ENCODE results near the gene SARDH.

The SARDH gene

GRCh38 chr9:133731876-133732638, 6.1 kb downstream of the SARDH start:
- DNase-seq, result peak; percentile 79

- no peak for DNase-seq
These were observed 7.0 kb downstream of the SARDH start for GRCh38 chr9:133730994-133731715.

DNA sequence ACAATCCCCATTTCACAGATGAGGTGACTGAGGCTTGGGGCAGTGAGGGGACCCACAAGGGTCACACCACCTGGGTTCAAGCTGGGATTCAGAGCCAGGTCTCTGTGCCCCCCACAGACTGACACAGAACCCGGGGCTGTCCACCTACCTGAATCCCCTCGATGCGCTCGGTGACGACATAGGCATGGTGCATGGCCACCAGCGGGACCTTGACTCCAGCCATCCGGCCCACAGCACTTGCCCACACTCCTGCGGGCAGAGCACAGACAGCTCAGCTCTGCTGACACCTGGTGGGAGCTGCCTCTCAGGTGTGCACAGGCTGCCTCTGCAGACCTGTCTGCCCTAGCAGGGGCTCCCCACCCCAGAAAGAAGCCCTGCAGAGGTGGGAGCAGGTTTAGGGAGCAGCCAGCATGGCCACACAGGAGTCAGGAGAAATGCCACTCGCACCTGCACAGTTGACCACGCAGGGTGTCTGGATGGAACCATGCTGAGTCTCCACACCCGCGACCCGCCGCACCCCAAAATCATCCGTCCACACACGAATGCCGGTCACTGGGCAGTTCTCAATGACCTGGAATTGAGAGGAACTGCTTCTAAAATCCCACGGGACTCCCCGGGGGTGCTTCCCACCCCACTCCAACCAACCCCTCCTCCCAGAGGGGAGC, 8.4 kb downstream of the SARDH start:
- DNase-seq, result no peak

- DNase-seq, result no peak
These were observed 9.1 kb downstream of the SARDH start for GRCh38 chr9:133728856-133729616.

DNA sequence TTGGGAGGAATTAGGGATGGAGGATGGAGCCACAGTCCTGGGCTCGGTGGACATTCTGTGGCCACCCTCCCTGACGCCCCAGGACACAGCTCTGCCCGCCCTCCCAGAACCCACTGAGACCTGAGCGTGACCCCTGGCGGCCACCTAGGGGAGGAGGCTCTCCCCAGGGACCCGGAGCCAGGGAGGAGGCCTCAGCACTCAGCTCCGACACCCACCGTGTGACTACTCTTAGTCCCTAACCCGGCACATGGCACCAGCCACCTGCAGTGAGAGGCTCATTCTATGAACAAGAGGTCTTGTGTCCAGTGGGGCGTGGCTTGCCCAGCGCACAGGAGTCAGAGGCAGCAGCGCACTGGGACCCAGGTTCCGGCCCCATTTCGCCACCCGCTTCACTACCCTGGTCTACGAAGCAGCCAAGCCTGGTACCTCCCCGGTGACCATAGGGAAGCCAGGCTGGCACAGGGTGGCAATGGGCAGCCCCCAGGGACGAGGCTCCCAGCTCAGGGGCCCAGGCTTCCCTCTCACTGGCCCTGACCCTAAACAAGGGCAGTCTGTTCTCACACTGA, 10.2 kb downstream of the SARDH start:
- DNase-seq, result no peak

DNA sequence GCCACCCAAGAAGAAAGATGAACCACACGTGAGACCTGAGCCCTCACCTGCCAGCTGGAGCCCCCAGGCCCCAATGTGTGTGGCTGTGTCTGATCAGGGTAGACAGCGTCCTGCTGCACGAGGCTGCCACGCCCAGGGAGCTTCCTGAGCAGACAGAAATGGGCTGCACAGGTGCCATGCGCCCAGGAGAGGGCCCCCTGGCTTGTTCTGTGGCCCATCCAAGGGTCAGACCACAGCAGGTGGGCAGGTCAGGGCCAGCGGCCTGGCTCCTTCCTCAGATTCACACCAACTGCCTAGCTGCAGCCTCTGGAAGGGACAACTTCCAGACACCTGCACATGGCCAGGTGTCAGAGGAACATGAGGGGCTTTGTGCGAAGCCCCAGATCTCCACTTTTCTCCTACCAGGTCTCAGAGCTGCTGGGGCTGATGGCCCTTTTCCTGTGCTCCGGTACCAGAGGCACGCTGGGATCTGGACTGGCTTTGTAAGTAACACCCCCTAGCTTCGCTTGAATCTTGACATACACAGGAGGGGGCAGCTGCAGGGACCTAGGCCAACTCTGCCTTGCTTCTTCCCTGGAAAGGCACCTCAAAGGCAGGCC, 10.8 kb downstream of the SARDH start:
- no peak for DNase-seq

DNA sequence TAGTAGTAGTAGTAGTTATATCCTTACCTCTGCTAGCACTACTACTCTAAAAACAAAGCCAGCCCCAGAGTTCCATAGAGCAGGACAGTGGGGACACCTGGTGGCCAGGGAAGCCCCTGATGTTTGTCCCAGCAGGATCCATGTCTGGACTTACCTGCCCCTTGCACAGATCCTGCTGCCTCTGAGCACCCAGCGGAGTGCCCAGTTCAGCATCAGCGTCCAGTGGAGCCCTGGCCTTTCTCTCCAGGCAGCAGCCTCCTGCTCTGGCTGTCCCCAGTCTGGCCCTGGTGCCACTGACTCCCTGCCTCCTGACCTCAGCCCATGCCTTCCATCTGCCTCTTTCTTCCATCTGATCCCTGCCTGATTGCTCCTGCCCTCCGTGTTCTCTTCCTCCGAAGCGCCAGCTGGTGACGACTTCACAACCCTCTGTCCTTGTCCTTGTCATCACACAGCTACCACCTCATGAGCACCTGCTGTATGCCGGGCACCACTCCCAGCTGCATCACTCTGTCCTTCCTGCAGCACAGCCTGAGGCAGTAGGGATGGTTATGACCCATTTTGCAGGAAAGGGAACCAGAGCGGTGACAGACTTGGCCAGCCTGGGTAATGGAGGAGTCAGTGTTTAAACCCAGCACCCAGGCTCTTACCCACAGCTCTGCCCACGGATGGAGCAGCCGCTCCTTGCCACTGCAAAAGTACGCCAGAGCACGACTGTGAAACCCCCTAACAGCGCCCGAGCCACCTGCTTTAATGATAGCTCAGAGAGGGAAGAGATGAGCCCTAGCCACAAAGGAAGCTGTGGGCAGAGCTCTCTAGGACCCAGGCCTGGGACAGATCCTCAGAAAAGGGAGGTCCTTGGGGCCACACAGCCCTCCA, 11.5 kb downstream of the SARDH start:
- peak; percentile 88 for DNase-seq

DNA sequence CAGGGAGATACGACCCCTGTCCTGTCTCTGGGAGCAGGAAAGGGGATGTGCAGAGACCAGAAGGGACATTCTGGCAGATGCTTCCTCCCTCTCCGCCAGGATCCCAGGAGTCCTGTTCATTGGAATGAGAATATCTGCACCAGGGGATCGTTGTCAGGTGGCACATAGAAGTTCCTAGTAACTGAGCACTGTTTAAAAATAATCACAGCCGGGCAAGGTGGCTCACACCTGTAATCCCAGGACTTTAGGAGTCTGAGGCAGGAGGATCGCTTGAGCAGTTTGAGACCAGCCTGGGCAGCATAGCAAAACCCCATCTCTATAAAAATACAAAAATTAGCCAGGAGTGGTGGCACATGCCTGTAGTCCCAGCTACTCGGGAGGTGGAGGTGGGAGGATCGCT, 12.3 kb downstream of the SARDH start:
- no peak for DNase-seq

GRCh38 chr9:133718563-133719315, 19.4 kb downstream of the SARDH start:
- DNase-seq, result no peak

DNA sequence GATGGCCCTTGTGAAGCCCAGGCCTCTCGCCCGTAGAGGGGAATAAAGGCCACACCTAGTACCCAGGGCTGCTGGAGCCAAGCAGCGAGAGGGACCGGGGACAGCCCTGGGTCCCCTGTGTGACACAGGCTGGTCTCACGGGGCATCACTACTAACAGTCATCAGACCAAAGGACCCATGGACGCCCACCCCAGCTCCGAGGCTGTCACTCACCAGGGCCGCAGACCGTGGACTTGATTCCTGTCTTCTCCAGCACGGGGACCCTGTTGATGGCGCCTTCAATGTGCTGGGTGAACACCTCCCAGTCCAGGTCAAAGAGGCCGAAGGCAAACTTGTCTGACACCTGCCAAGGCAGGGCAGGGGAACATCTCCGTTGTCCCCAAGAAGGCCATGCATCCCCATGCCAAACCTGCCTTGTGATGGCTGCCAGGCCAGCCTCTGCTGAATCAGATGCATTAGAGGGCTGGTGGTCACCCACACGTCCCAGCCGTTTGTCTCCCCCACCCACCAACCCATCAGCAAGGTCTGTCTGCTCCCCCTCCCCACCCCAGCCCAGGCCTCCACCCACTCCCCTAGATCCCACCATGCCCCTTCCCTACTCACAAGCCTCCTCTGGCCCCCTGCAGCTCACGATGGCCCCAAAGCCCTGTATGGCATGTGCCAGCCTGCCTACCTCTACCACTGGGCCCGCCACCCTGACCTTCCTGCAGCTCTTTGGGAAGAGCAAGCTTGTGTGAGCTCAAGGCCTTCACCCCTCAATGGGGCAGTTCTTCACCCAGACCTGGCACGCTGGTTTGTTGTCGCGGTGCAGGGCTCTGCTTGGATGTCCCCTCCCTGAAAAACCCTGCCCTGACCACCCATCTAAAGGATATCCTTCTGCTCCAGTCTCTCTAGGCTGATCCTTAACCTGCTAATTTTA, 20.8 kb downstream of the SARDH start:
- no peak for DNase-seq

DNA sequence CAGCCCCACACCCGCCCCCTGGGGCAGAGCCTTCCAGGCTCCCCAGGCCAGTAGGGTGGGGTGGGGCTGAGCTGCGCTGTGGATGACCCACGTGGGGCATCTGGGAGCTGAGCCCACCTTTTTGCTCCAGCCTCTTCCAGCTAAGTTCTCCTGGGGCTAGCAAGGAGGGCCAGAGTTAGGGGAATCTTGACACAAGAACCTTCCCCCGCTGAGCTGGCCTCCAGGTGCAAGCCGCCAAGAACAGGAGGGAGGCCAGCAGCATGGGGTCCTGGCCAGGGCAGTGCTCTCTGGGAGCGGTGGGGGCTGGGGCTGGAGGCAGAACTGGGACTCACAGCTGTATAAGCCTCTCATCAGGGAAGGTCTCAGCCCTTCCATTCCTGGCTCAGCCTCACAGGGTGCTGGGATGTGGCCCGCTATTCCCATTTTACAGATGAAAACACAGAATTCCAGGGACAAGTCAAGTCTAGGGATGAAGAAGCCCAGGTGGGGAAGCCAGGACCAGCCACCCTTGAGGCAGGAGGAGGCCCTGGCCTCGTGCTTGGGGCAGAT, 21.5 kb downstream of the SARDH start:
- no peak for DNase-seq

DNA sequence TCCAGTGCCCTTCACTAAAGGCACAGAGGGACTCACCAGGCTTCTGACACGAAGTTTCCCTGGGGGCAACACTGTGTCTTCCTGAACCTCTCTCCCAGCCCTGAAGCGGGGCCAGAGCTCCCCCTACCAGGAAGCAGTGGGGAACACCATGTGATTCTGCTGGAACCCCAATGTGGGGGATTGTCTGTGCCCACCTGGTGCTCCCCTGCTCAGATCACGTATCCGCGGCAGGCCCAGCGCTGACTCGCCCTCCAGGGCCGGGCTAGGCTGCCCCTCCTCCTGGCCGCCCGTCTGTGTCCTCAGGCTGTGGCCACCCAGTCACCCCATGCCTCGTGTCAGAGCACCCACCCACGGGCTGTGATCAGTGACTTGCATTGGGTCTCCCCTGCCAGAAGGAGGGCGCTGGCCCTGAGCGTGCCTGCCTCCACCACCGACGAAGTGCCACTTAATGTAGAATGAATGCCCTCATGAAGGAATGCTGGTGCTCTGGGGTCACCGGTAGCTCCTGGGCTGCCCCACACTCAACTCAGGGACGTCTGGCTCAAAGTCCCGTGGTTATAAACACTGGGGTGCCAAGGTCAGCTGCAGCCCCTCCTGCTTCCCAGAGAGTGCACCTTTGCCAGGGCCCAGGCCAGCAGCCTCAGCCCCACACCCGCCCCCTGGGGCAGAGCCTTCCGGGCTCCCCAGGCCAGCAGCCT, 22.1 kb downstream of the SARDH start:
- DNase-seq, result no peak

- no peak for DNase-seq
These were observed 22.8 kb downstream of the SARDH start for GRCh38 chr9:133715295-133715865.

DNA sequence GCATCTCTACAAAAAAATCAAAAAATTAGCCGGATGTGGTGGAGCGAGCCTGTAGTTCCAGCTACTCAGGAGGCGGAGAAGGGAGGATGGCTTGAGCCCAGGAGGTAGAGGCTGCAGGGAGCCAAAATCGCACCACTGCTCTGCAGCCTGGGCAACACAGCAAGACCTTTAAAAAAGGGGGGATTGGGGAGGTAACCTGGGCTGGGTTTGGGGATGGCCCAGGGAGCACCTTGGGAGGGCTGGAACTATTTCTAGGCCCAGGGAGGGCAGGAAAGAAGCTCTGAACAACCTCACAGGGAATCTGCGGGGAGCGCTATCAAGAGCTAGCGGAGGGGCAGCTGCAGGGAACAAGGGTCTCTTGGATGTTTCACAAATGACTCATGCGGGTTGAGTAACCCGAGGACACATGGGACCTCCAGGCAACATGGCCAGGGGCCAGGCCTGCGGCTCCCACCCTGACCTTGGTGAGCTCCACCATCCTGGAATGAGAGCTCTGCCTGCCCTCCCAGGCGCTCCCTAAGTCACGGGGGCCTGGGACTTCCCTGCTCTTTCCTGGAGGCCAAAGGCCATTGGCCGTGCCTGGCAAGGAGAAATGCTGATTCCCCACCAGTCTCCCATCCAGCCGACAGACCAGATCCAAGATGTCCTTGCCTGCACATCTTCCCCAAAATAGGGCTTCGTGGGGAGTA, 23.4 kb downstream of the SARDH start:
- no peak for DNase-seq

GRCh38 chr9:133713960-133714495, 24.1 kb downstream of the SARDH start:
- DNase-seq, result no peak

GRCh38 chr9:133713150-133713959, 24.8 kb downstream of the SARDH start:
- DNase-seq, result no peak
